Stimulated activated CD4-positive, alpha-beta T cell treated with anti-CD3 and anti-CD28 coated beads, Interleukin-4, amount 100 ng/mL, for 48 hours (primary cell): ENCODE data around the gene TMTC1.
"Not testable (repeated sequence)": the region's sequence is repeated elsewhere in the genome, so short reads cannot be mapped to it uniquely, and the experiment has no call there.

Experiments used
- DNase-seq, 2 donors: peaks; one replicate each; pipeline ENCODE4 v3.0.0-alpha.2; 2020; ENCODE audit warnings: low read depth in 2 of 2

The TMTC1 gene

DNA sequence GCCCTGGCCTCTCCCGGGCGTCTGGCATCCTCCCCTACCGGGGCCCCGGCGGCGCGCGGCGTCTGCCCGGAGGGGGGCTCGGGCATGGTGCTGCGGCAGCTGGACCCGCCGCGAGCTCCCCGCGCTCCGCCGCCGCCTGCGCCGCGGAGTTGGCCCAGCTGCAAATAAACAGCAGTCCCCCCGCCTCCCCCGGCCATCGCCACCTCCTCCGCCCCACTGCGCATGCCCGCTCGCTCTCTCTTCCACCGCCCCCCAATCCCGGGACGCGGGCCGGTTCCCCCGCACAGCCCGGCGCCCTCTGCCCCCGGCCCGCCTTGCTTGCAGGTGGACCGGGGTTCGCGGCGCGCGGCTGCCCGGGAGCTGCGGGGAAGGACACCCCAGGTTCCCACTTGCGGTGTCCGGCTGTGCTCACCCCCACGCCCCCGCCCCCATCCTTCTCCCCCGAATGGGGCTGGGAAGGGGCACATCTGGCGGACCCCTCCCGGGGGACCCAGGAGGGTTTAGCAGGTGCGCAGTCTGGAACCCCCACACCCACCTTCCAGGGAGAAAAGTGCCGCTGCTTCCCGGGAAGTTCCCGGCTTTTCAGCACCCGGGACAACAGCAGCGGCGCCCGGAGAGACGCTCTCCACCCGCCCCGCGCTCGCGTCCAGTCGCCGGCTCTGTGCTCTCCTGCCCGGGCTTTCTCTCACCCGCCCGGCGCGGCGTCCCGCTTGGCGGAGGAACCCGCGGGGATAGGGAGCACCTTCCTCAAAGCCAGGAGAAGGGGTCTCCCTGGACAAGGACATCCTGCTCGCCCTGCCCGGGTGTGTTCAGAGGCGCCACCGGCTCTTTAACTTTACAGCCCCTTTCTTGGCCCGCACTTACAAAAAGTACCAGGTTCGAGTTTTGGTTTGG, at the start of gene TMTC1:
Gene TMTC1 (minus strand): TSS at position 170 of the 894 bp plus-strand sequence. CDS start 191 bp downstream, outside the sequence.
- DNase-seq = peak in 1 of 2 donors; percentile 4

DNA sequence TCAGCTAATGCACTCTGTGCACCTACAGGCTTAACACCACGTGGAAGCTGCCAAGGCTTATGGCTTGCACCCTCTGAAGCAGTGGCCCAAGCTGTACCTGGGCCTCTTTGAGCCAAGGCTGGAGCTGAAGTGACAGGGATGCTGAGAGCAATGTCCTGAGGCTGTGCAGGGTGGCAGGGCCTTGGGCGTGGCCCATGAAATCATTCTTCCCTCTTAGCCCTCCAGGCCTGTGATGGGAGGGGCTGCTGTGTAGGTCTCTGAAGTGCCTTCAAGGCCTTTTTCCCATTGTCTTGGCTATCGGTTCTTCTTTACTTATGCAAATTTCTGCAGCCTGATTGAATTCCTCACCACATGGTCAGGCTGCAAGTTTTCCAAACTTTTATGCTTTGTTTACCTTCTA, 47.4 kb upstream of the TMTC1 start:
- DNase-seq = no peak

DNA sequence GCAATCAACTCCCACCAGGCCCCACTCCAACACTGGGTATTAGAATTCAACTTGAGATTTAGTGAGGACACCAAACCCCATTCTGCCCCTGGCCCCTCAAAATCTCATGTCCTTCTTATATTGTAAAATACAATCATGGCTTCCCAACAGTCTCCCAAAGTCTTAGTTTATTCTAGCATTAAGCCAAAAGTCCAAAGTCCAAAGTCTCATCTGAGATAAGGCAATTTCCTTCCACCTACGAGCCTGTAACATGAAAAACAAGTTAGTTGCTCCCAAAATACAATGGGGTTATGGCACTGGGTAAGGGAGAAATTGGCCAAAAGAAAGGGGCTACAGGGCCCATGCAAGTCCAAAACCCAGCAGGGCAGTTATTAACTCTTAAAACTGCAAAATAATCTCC, 46.6 kb upstream of the TMTC1 start:
- no peak for DNase-seq

DNA sequence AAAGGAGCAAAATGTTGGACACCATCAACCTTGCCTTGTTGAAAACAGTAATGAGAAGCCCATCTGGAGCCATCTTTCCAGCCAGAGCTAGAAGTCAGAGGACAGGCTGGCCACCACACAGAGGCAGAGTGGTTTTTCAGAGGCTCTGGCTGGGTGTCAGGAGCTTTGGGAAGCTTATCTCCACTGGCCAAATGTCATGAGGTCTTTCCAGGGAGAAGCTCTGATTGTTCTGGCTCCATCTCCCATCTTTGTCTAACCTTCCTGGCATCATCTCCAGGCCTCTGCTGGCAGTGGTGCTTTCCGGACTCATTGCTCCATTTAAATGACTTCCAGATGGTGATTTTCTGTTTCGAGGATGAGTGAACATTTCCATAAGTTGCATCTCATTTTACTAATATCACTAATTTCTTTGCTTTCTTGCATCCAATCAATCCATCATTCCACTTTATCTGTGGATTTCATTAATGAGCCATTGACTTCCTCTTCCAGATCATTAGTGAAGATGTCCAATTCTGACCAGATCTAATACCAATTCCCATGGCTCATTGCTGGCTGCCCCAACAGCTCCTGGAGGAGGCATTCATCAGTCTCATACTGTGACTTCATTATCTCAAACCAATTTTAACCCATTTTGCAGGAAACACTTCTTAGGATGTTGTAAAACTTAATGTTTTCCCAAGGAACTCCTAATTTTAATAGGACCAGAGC, 35.3 kb upstream of the TMTC1 start:
- no peak for DNase-seq

DNA sequence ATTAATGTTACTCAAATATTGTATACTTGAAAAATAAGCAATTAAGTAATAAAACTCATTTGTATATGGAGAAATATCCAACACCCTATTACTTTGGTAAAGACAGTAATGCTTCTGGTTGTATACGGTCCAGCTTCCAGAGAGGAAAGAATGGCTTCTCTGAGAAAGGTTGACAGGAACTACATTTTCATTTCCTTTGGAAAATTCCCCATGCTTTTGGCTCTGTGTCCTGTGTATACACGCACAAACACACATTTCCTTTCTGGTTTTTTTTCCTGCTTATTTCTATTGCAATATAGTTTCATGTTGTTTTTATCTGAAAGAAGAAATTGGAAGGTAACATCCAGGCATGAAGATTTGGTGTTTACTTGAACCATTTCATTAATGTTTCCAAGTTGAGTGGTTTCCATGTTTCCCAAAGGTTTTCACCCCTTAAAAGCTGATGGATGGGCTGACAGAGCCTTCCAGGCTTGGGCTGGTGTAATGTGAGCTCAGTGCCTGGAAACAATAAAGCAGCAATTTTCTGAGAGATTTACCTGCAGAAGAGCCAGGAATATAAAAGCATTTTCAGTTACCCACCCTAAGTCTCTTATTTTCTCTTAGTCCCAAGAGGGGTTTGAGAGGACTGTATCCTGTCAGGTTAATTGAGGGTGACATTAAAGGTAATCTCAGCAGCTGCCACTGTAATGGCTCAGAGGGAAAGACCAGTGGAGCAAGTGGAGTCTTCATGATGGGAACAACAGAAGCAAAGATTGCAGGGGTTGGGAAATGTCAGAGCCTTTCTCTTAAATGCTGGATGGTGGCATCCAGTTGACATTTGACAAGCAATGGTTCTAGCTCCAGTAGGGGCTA, 33.4 kb upstream of the TMTC1 start:
- no peak for DNase-seq

DNA sequence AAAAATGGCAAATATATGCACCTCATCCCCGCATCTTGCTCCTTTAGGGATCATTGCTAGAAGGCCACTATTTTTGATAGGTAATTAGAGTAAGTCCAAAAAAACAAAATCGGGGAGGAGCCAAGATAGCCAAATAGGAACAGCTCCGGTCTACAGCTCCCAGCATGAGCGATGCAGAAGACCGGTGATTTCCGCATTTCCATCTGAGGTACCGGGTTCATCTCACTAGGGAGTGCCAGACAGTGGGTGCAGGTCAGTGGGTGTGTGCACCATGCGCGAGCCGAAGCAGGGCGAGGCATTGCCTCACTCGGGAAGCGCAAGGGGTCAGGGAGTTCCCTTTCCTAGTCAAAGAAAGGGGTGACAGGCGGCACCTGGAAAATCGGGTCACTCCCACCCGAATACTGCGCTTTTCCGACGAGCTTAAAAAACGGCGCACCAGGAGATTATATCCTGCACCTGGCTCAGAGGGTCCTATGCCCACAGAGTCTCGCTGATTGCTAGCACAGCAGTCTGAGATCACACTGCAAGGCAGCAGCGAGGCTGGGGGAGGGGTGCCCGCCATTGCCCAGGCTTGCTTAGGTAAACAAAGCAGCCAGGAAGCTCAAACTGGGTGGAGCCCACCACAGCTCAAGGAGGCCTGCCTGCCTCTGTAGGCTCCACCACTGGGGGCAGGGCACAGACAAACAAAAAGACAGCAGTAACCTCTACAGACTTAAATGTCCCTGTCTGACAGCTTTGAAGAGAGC, 26.0 kb upstream of the TMTC1 start:
- DNase-seq = not testable (repeated sequence)

DNA sequence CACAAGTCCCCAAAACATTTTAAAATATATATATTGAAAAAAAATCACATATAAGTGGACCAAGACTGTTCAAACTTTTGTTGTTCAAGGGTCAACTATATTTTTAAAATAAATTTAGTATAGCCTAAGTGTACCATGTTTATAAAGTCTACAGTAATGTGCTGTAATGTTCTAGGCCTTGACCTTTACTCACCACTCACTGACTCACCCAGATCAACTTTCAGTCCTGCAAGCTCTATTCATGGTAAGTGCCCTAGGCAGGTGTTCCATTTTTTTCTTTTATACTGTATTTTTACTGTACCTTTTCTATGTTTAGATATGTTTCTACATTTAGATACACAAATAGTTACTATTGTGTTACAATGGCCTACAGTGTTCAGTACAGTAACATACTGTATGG, 23.4 kb upstream of the TMTC1 start:
- no peak for DNase-seq

DNA sequence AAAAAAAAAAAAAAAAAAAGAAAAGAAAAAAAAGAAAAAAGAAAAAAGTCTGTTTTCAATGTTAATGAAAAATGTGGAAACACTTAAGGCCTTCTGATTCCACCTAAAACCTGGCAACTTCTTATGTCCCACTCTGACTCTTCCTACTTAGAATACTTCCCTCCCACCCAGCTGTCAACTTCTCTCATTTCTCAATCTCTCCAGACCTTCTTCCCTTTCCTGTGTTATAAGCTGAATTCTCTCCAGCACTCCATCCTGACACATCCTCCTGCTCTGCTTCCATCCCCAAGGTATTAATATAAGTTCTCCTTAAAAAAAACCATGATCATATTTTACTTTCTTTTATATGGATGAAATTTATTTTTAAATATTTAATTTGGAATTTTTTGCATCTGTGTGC, 20.3 kb upstream of the TMTC1 start:
- no peak for DNase-seq

DNA sequence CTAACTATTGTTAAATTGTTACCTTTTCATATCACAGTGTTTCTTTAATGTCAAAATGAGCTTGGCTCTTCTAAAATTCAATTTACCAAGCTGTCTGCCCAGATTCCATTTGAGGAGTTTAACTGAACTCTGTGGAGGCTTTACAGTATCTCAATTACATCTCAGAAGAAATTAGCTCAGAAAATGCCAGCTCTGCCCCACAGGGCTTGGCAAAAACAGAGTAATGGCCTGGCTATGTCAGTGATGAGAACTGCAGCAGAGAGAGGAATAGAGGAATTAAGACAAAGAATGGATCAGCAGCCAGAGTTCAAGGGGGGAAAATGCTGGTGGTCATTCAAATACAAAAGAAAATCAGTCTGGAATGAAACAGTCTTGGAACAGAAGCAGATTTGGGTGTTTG, 15.8 kb upstream of the TMTC1 start:
- DNase-seq = no peak

DNA sequence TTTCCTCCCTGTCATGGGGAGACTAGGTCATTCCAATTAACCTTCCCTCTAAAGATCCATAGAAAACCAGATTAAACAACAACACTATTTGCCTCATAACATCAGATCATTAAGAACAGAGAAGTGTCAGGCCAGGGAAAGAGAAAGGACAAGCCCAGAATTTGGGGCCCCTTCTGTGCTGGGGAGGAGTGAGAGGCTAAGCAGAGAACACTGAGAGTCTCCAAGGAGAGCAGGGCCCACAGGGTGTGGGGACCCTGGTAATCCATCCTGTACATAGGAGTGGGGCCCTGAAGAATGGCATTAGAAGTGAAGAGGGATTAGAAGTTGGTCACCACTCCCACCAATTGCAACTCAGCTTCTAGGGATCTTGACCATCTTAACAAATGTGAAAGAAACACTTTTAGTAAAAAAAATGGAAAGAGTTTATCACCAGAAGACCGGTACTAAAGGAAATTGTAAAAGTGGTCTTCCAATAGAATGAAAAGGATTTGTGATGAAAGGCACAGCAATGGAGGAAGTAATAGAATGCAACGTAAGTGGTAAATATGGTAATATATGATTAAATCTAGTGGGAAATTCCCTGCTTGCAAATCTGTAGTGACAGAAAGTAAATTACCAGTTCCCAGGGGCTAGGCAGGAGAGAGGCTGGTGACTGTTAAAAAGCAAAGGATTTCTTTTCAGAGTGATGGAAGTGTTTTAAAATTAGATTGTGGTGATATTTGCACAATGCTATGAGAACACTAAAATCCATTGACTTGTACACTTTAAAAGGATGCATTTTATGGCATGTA, 14.0 kb upstream of the TMTC1 start:
- no peak for DNase-seq

DNA sequence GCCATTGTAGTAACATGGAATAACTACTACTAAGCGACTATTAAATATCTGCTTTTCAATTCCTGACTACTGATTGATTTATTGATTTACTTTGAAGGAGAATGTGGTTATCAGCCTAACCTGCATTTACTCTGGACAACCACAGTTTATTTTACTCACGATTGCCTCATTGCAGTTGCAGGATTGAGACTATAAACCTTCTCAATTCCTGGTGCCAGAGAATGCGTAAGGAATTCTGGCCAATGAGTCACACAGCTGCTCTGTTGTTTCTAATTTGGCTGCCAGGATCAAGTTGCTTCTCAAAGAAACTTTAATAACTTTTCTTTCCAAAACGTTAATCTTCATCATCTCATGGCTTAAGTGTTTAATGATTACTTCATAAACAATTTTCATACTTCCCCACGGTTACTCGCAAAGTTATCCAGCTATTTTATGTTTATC, 13.1 kb upstream of the TMTC1 start:
- no peak for DNase-seq

DNA sequence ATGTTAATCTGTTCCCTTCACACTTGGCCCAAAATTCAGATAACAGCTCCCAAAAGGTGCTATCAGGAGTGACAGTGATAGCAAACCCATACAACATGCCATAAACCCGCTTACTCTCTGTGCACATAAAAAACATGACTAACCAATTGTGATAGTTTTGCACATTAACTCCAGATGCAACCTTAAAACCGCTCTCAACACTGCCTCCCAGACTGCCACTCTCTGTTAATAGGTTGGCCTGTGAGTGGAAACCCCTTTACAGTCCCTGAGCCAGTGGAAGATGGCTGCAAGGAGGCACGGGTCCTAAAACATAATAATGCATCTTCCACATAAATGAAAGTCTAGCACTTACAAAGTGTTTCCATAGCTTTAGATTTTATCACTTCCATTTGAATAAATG, 12.0 kb upstream of the TMTC1 start:
- no peak for DNase-seq

DNA sequence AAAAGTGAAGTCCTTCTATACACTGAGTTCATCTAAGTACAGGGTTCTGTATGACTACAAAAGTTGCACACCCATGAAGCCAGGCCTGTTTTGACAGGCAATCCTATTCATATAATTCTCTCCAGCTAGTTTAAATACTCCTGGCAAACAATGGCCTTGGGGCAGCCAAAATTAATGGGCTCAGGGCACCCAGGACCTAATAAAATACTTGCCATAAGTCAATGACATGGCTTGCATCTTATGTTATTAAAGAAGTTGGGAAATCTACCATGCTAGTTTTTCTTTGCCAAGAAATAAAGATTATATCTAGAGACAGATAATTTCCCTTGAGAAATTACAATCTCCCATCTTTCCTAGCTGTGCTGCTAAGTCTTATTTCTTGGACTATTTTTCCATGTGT, 11.1 kb upstream of the TMTC1 start:
- DNase-seq = no peak

DNA sequence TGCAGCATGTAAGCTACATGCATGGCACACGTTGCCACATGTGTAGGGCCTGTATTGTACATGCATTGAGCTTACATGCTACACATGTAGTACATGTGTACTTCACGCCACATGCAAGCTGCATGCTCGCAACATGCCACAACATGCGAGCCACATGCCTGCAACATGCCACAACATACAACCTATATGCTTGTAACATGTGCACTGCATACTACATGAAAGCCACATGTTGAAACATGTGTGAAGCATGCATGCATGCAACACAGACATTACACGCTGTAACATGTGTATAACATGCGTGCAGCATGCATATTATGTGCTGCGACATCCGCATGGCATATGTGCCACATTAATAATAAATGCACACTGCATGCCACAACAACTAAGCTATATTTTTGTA, 9.1 kb upstream of the TMTC1 start:
- DNase-seq = no peak

DNA sequence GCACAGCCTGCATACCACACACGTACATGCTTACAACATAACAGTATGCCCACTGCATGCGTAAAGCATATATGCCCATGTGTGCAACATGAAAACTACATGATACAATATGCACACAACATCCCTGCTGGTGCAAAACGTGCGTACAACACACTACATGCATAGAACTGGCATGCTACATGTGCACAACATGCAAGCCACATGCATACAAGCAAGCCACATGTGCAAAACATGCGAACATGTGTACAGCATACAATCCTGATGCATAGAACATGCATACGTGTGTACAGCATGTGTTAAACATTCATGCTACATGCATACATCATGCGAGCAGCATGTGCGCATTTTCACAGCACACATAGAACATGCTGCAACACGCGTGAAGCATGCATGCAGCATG, 8.4 kb upstream of the TMTC1 start:
- no peak for DNase-seq

DNA sequence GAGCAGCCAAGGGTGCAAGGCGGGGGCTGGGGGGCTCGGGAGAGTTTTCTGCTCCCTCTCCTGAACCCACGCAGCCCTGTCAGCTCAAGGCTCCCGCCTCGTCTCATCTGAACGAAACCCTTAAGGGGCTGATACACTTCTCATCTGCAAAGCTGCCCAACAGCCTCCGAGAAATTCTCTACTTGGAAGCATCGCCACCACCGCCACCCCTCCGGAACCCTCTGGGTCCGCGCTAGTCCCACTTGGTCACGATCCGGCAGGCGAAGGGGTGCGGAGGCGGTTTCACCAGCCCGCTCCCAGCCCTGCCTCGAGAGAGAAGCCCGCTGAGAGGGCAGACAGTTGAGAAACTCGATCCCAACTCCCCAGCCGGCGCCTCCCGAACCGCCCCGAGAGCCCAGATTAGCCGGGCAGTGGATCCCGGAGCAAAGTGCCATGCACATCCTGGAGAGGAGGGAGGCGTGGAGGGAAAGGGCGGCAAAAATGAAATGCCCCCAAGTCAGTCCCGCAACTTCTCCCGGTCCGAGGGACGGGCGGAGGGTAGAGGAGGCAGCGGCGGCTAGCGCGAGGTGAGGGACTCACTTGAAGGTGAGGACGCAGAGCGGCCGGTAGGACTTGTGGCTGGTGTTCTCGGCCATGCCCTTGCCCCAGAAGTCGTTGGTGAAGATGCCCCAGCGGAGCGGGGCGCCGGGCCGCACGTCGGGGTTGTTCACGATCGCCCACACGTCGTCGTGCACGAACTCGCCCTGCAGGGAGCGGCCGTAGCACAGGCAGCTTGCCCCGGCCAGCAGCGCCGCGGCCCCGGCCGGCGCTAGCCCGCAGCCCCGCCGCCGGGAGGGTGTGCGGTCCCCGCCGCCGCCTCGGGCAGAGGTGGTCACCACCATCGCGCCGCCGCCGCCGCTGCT, 620 bp downstream of the TMTC1 start:
- DNase-seq = no peak

DNA sequence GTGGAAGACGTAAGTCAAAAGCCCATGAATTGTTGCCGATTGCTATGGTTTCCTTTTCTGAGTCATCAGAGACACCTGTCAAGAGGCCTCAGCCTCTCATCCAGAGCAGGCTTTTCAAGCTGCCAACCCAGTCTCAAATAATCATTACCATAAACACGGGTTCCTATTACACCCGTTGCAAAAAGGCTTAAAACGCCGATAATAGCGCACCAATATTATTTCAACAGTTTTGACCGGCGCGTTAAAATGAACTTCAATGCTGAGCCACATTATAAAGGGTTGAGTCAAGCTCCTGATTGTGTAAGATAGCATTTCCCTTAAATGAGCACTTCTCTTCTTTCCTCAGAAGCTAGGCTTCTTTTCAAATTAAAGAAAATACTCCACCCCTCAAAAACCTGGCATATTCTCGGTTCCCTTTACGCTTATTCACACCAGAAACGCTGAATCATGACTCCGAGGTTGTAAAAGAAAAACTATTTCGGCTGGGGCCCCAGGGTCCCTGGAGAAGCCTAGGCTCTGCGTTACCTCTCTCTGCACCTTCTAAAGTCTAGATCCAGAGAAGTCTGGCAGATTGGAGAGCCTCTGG, 1.4 kb downstream of the TMTC1 start:
- DNase-seq = no peak

DNA sequence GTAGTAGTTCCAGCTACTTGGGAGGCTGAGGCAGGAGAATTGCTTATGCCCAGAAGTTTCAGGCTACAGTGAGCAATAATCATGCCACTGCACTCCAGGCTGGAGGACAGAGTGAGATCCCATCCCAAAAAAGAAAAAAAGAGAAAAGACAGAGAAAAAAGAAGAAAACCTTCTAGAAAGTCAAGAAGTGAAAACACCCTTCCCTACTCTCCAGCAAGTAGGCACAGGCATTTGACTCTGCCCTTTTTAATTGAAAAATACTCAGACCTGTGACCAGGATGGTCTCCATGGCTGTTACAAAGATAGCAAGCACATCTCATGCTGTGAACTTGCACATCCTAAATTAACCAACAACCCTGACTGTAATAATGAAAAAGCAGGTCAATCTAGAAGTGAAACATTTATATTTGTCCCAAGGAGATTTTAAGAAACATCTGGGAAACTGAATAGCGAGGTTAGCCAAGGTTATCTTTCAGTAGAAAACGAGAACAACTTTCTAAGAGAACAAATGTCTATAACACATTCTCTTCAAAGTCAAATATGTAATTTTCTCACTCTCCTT, 2.0 kb downstream of the TMTC1 start:
- DNase-seq = no peak

DNA sequence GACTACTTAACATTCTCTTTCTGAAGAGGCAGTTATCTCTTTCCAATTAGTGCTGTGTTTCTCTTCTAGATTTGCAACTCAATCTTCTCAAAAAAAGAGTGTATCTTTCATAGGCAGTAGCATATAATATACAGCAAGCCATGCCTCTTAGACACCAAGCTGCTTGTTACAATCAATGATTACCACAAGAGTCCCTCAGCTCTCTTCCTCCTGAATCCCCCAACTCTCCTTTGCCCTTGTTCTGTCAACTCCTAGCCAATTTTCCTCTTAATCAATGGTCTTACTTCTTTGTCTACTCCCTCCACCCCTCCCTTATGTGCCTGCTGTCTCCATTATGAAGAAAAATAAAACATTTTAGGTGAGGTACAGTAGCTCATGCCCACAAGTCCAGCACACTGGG, 2.6 kb downstream of the TMTC1 start:
- DNase-seq = no peak
